Erythroblast (primary cell): ENCODE data around the gene HRK.

ENCODE experiments used
- GATA1 ChIP-seq: IDR thresholded peaks from 2 replicates; pipeline ENCODE4 v1.6.1; 2011; ENCODE audit warnings: low read depth, mild to moderate bottlenecking, control low read depth, low read length, moderate library complexity
- POLR2A ChIP-seq: IDR thresholded peaks from 2 replicates; pipeline ENCODE4 v1.6.1; 2011; ENCODE audit warnings: mild to moderate bottlenecking, low read length

DNA sequence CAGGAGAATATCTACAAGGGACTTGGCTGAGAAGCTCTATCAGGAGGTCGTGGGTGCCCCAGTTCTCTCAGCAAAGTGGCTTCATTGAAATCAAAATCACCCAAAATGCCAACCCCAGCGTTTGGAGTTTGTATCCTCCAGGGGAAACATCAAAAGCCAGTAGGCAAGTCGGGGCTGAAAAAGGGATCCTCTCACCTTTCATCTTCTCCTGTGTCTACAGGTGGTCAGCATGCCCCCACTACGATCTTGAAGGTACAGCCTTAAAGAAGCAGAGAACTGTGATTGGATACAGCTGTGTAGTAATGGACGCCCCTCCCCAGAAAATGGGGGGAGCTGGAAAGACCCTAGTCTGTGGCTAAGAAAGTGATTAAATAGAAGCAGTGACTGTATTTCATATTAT, 22.2 kb downstream of the HRK start:
- TF ChIP-seq POLR2A = no peak
- no peak for TF ChIP-seq GATA1
